Measurements from ENCODE around the gene VAT1L.

The VAT1L gene

GRCh38 chr16:77899416-77899815 is 111.1 kb downstream of the VAT1L start:
- TF ChIP-seq RAD21 (IDR thresholded peaks at IDR 0.05; ENCODE audit: low read depth) (no peak), FOXM1 (IDR thresholded peaks at IDR 0.05; ENCODE audit: borderline replicate concordance, low read depth) (no peak), TAF1 (IDR thresholded peaks at IDR 0.05; ENCODE audit: low read depth) (no peak), CEBPB (IDR thresholded peaks at IDR 0.05) (no peak), TCF12 (IDR thresholded peaks at IDR 0.05; ENCODE audit: low read depth) (no peak), CREB1 (IDR thresholded peaks at IDR 0.05; ENCODE audit: low read depth) (no peak)

- TF ChIP-seq FOXM1 (IDR thresholded peaks at IDR 0.05; ENCODE audit: borderline replicate concordance, low read depth) (no peak), TEAD4 (IDR thresholded peaks at IDR 0.05) (no peak), TAF1 (IDR thresholded peaks at IDR 0.05; ENCODE audit: low read depth) (no peak), EP300 (IDR thresholded peaks at IDR 0.05; ENCODE audit: borderline replicate concordance) (no peak), EGR1 (IDR thresholded peaks at IDR 0.05) (no peak), CEBPB (IDR thresholded peaks at IDR 0.05) (no peak), ZBTB7A (IDR thresholded peaks at IDR 0.05; ENCODE audit: low read depth) (no peak), NFIC (IDR thresholded peaks at IDR 0.05) (no peak), CREB1 (IDR thresholded peaks at IDR 0.05; ENCODE audit: low read depth) (no peak), YY1 (IDR thresholded peaks at IDR 0.05; ENCODE audit: low read depth) (no peak), USF1 (IDR thresholded peaks at IDR 0.05) (no peak), TCF12 (IDR thresholded peaks at IDR 0.05; ENCODE audit: low read depth) (no peak), RAD21 (IDR thresholded peaks at IDR 0.05; ENCODE audit: low read depth) (no peak)
- TF ChIP-seq, protein P1, sequence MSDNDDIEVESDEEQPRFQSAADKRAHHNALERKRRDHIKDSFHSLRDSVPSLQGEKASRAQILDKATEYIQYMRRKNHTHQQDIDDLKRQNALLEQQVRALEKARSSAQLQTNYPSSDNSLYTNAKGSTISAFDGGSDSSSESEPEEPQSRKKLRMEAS (IDR thresholded peaks at IDR 0.05): no peak
- TF ChIP-seq, protein P2, sequence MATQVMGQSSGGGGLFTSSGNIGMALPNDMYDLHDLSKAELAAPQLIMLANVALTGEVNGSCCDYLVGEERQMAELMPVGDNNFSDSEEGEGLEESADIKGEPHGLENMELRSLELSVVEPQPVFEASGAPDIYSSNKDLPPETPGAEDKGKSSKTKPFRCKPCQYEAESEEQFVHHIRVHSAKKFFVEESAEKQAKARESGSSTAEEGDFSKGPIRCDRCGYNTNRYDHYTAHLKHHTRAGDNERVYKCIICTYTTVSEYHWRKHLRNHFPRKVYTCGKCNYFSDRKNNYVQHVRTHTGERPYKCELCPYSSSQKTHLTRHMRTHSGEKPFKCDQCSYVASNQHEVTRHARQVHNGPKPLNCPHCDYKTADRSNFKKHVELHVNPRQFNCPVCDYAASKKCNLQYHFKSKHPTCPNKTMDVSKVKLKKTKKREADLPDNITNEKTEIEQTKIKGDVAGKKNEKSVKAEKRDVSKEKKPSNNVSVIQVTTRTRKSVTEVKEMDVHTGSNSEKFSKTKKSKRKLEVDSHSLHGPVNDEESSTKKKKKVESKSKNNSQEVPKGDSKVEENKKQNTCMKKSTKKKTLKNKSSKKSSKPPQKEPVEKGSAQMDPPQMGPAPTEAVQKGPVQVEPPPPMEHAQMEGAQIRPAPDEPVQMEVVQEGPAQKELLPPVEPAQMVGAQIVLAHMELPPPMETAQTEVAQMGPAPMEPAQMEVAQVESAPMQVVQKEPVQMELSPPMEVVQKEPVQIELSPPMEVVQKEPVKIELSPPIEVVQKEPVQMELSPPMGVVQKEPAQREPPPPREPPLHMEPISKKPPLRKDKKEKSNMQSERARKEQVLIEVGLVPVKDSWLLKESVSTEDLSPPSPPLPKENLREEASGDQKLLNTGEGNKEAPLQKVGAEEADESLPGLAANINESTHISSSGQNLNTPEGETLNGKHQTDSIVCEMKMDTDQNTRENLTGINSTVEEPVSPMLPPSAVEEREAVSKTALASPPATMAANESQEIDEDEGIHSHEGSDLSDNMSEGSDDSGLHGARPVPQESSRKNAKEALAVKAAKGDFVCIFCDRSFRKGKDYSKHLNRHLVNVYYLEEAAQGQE (IDR thresholded peaks at IDR 0.05; ENCODE audit: low read depth): no peak
Measured at GRCh38 chr16:77905374-77905920, 117.1 kb downstream of the VAT1L start.

- no peak for TF ChIP-seq FOXM1 (IDR thresholded peaks at IDR 0.05; ENCODE audit: borderline replicate concordance, low read depth)
- no peak for TF ChIP-seq TAF1 (IDR thresholded peaks at IDR 0.05; ENCODE audit: low read depth)
- no peak for TF ChIP-seq EGR1 (IDR thresholded peaks at IDR 0.05)
- TF ChIP-seq USF1 (IDR thresholded peaks at IDR 0.05): no peak
- no peak for TF ChIP-seq RAD21 (IDR thresholded peaks at IDR 0.05; ENCODE audit: low read depth)
- TF ChIP-seq NFIC (IDR thresholded peaks at IDR 0.05): no peak
- TF ChIP-seq, protein P1 (IDR thresholded peaks at IDR 0.05): no peak
- no peak for TF ChIP-seq YY1 (IDR thresholded peaks at IDR 0.05; ENCODE audit: low read depth)
- no peak for TF ChIP-seq TEAD4 (IDR thresholded peaks at IDR 0.05)
- no peak for TF ChIP-seq ZBTB7A (IDR thresholded peaks at IDR 0.05; ENCODE audit: low read depth)
- no peak for TF ChIP-seq EP300 (IDR thresholded peaks at IDR 0.05; ENCODE audit: borderline replicate concordance)
- TF ChIP-seq TCF12 (IDR thresholded peaks at IDR 0.05; ENCODE audit: low read depth): no peak
- TF ChIP-seq CEBPB (IDR thresholded peaks at IDR 0.05): no peak
Measured at GRCh38 chr16:77910021-77910420, 121.7 kb downstream of the VAT1L start.

DNA sequence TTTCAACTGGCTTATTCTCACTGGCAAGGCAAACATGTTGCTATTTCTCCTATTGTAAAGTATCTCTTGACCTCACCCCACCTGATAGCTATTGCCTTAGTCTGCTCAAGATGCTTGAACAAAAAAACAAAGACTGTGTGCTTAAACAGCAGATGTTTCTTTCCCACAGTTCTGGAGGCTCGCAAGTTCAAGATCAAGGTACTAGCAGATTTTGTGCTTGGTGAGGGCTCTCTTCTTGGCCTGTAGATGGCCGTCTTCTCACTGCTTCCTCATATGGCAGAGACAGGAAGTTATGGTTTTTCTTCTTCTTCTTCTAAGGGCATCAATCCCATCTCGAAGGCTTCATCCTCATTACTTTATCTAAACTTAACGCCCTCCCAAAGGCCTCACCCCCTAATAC is 124.3 kb downstream of the VAT1L start:
- no peak for TF ChIP-seq ZBTB7A (IDR thresholded peaks at IDR 0.05; ENCODE audit: low read depth)
- TF ChIP-seq USF1 (IDR thresholded peaks at IDR 0.05): no peak
- no peak for TF ChIP-seq CEBPB (IDR thresholded peaks at IDR 0.05)
- no peak for TF ChIP-seq YY1 (IDR thresholded peaks at IDR 0.05; ENCODE audit: low read depth)
- TF ChIP-seq, protein P1 (IDR thresholded peaks at IDR 0.05): no peak
- no peak for TF ChIP-seq TCF12 (IDR thresholded peaks at IDR 0.05; ENCODE audit: low read depth)

DNA sequence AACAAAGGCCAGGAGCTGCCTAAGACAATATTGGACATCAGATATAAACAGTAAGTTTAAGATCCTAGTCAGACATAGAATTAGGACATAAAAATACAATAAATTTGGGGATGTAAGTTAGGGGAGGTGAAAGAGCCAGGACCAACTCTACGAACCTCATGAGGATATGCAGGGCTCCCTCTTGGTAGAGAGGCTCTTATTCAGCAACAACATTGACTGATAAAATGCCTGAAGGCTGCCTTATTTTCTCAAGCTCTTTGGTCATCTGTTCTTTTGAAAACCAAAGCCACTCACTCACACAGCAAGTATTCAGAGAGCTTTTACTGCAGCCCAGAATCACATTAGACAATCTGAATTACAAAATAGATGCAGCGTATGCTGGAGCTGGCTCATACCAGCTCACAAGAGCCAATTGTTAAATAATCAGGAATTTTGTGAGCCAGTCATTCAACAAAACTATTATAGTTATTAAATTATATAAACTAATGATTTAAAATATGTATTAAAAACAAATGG is 125.4 kb downstream of the VAT1L start:
- no peak for TF ChIP-seq YY1 (IDR thresholded peaks at IDR 0.05; ENCODE audit: low read depth)
- TF ChIP-seq ZBTB7A (IDR thresholded peaks at IDR 0.05; ENCODE audit: low read depth): no peak
- no peak for TF ChIP-seq TAF1 (IDR thresholded peaks at IDR 0.05; ENCODE audit: low read depth)

GRCh38 chr16:77916111-77916510 is 127.7 kb downstream of the VAT1L start:
- TF ChIP-seq RAD21 (IDR thresholded peaks at IDR 0.05; ENCODE audit: low read depth) (no peak), USF1 (IDR thresholded peaks at IDR 0.05) (no peak), EP300 (IDR thresholded peaks at IDR 0.05; ENCODE audit: borderline replicate concordance) (no peak), TAF1 (IDR thresholded peaks at IDR 0.05; ENCODE audit: low read depth) (no peak), EGR1 (IDR thresholded peaks at IDR 0.05) (no peak), FOXM1 (IDR thresholded peaks at IDR 0.05; ENCODE audit: borderline replicate concordance, low read depth) (no peak), ZBTB7A (IDR thresholded peaks at IDR 0.05; ENCODE audit: low read depth) (no peak), CEBPB (IDR thresholded peaks at IDR 0.05) (no peak), CREB1 (IDR thresholded peaks at IDR 0.05; ENCODE audit: low read depth) (no peak)
- TF ChIP-seq, protein P1 (IDR thresholded peaks at IDR 0.05): no peak
- TF ChIP-seq, protein P2 (IDR thresholded peaks at IDR 0.05; ENCODE audit: low read depth): no peak
